HG03354 (cell line): ENCODE measurements around the gene COA4.

Source experiments
- ATAC-seq: cut with Tn5 transposase; IDR thresholded peaks from one replicate; pipeline ENCODE4 v1.9.1; 2021; ENCODE audit warnings: mild to moderate bottlenecking; ENCODE audit not compliant: unreplicated experiment, poor library complexity, severe bottlenecking

The COA4 gene

GRCh38 chr11:73869332-73869949 lies 7.2 kb downstream of the COA4 start:
- no peak for ATAC-seq

- no peak for ATAC-seq
These were observed 10.1 kb downstream of the COA4 start for GRCh38 chr11:73866586-73866996.

- ATAC-seq: no peak
These were observed 10.5 kb downstream of the COA4 start for GRCh38 chr11:73866095-73866579.

- no peak for ATAC-seq
These were observed 13.7 kb downstream of the COA4 start for GRCh38 chr11:73862986-73863385.

GRCh38 chr11:73860202-73860601 lies 16.4 kb downstream of the COA4 start:
- ATAC-seq: no peak

- no peak for ATAC-seq
These were observed 17.0 kb downstream of the COA4 start for GRCh38 chr11:73859671-73860070.

- ATAC-seq: no peak
These were observed 20.5 kb downstream of the COA4 start for GRCh38 chr11:73856031-73856567.

GRCh38 chr11:73854680-73855079 lies 22.0 kb downstream of the COA4 start:
- ATAC-seq: no peak

GRCh38 chr11:73852049-73852448 lies 24.6 kb downstream of the COA4 start:
- no peak for ATAC-seq

- ATAC-seq: no peak
These were observed 25.4 kb downstream of the COA4 start for GRCh38 chr11:73851046-73851764.

GRCh38 chr11:73839123-73839457 lies 37.6 kb downstream of the COA4 start:
- ATAC-seq: no peak

- no peak for ATAC-seq
These were observed 38.1 kb downstream of the COA4 start for GRCh38 chr11:73838443-73839122.

- no peak for ATAC-seq
These were observed 43.6 kb downstream of the COA4 start for GRCh38 chr11:73833067-73833466.

- no peak for ATAC-seq
These were observed 46.4 kb downstream of the COA4 start for GRCh38 chr11:73830261-73830660.
